Neural progenitor cell (in vitro differentiated cells): Measurements from ENCODE around the gene ANXA2R. TPM values are rescaled to one million over a fixed set of nuclear protein-coding genes. Genes with fewer than 3 reads are reported as not detected.

Source experiments
- DNase-seq: peaks from one replicate; pipeline ENCODE4 v3.0.0-alpha.2; 2016; ENCODE audit warnings: low spot score
- H2AFZ ChIP-seq: fragments of 200-600 bp; sonication (generic); replicated peaks from 2 replicates; pipeline ENCODE4 v1.6.1; 2016; ENCODE audit warnings: antibody characterized with exemption
- H3F3A ChIP-seq: fragments of 200-600 bp; sonication (generic); 2 replicates; pipeline ENCODE4 v1.6.1; 2016; ENCODE audit warnings: antibody characterized with exemption, low read depth
- H3K27ac ChIP-seq: fragments of 200-600 bp; sonication (generic); 2 replicates; pipeline ENCODE4 v1.5.1; 2016; ENCODE audit warnings: mild to moderate bottlenecking
- H3K27me3 ChIP-seq: fragments of 200-600 bp; sonication (generic); 2 replicates; pipeline ENCODE4 v1.6.1; 2016; ENCODE audit warnings: mild to moderate bottlenecking, moderate library complexity
- H3K36me3 ChIP-seq: fragments of 200-600 bp; sonication (generic); 2 replicates; pipeline ENCODE4 v1.5.1; 2016
- H3K4me1 ChIP-seq: fragments of 200-600 bp; sonication (generic); 2 replicates; pipeline ENCODE4 v1.6.1; 2016; ENCODE audit warnings: mixed run types
- H3K4me2 ChIP-seq: fragments of 200-600 bp; sonication (generic); 2 replicates; pipeline ENCODE4 v1.6.1; 2016
- H3K4me3 ChIP-seq: fragments of 200-600 bp; sonication (generic); 2 replicates; pipeline ENCODE4 v1.5.1; 2016
- H3K79me2 ChIP-seq: fragments of 200-600 bp; sonication (generic); 2 replicates; pipeline ENCODE4 v1.6.1; 2016; ENCODE audit warnings: low read depth
- H3K9ac ChIP-seq: fragments of 200-600 bp; sonication (generic); 2 replicates; pipeline ENCODE4 v1.6.1; 2016
- H3K9me3 ChIP-seq: fragments of 200-600 bp; sonication (generic); 2 replicates; pipeline ENCODE4 v1.5.1; 2016; ENCODE audit warnings: low read depth
- H4K20me1 ChIP-seq: fragments of 200-600 bp; sonication (generic); 2 replicates; pipeline ENCODE4 v1.6.1; 2016; ENCODE audit warnings: low read depth
- H3K27ac Mint-ChIP-seq: 3 replicates; pipeline ENCODE4 v1.8.0; 2021; ENCODE audit warnings: mixed read lengths
- H3K27me3 Mint-ChIP-seq: 2 replicates; pipeline ENCODE4 v1.8.0; 2022; ENCODE audit warnings: low read depth, mild to moderate bottlenecking, inconsistent platforms, moderate library complexity, mixed read lengths; ENCODE audit not compliant: insufficient read depth
- H3K36me3 Mint-ChIP-seq: 3 replicates; pipeline ENCODE4 v1.8.0; 2021; ENCODE audit warnings: mixed read lengths
- H3K4me1 Mint-ChIP-seq: 3 replicates; pipeline ENCODE4 v1.8.0; 2021; ENCODE audit warnings: mixed read lengths
- H3K4me3 Mint-ChIP-seq: 3 replicates; pipeline ENCODE4 v1.8.0; 2021; ENCODE audit warnings: mild to moderate bottlenecking, moderate library complexity, mixed read lengths
- H3K9me3 Mint-ChIP-seq: 3 replicates; pipeline ENCODE4 v1.8.0; 2020; ENCODE audit warnings: mixed read lengths
- CTCF ChIP-seq: fragments of 200-600 bp; sonication (generic); IDR thresholded peaks from 2 replicates; pipeline ENCODE4 v1.5.1; 2017; ENCODE audit warnings: antibody characterized with exemption, mild to moderate bottlenecking
- EZH2 ChIP-seq: fragments of 200-600 bp; sonication (generic); IDR thresholded peaks from 2 replicates; pipeline ENCODE4 v1.6.1; 2017; ENCODE audit warnings: antibody characterized with exemption, mild to moderate bottlenecking, moderate library complexity
- EZH2phosphoT487 ChIP-seq: fragments of 200-600 bp; sonication (generic); IDR thresholded peaks from 2 replicates; pipeline ENCODE4 v1.6.1; 2017; ENCODE audit warnings: antibody characterized with exemption
- total RNA-seq: library from RNA; depleted of rRNA; stranded (reverse); fragments of >200 nt; gene quantifications from 2 replicates; pipeline ENCODE4 v1.2.3, GENCODE V29; 2015; ENCODE audit warnings: low replicate concordance

ANXA2R gene
- total RNA-seq, 1 donor from 2014 or later = 0.17 TPM

DNA sequence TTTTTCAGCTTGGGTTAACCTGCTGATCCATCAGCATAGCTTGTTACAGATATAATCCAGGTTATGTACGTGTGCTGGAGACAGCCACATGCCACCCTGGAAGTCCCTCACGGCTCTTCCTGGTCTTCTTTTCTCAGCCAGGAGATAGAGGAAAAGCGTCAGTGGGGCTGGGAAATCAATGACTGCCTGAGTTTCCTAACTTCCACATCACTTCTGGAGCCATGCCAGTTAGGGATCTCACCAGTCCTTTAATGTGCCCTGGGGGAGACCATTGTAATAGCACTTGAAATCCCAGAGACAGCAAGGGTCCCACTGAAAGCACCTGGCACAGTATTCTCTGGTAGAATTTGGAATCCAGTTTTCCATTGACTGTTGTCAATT, 29.2 kb downstream of the ANXA2R start:
- no peak for TF ChIP-seq EZH2
- TF ChIP-seq CTCF = no peak
- peaks cover 88% of the 10 kb centered on the region for H3K27me3 ChIP-seq
- no peaks in the 10 kb centered on the region for H4K20me1 ChIP-seq
- H3F3A ChIP-seq = peaks cover 23% of the 10 kb centered on the region
- Mint-ChIP-seq H3K4me1 (peaks cover 7% of the 10 kb centered on the region), H3K36me3 (no peaks in the 10 kb centered on the region), H3K9me3 (no peaks in the 10 kb centered on the region), H3K4me3 (no peak overlapping the region), H3K27me3 (peaks cover 63% of the 10 kb centered on the region), H3K27ac (no peak overlapping the region)
- H3K79me2 ChIP-seq = no peaks in the 10 kb centered on the region
- H3K4me2 ChIP-seq = no peak overlapping the region
- H3K36me3 ChIP-seq = no peaks in the 10 kb centered on the region
- H3K27ac ChIP-seq = no peak overlapping the region
- H3K4me3 ChIP-seq = no peak overlapping the region
- H3K9me3 ChIP-seq = no peaks in the 10 kb centered on the region
- no peak overlapping the region for H3K9ac ChIP-seq
- no peaks in the 10 kb centered on the region for H3K4me1 ChIP-seq
- DNase-seq = no peak
- no peak overlapping the region for H2AFZ ChIP-seq

GRCh38 chr5:43008363-43009153, 31.6 kb downstream of the ANXA2R start:
- H3K4me1 Mint-ChIP-seq = peaks cover 7% of the 10 kb centered on the region
- H3K4me3 Mint-ChIP-seq = peak overlapping the region; percentile 91
- Histone ChIP-seq H3K79me2 (no peaks in the 10 kb centered on the region), H3K36me3 (no peaks in the 10 kb centered on the region), H3K9ac (no peak overlapping the region), H3K27me3 (peaks cover 88% of the 10 kb centered on the region), H2AFZ (peak overlapping the region; percentile 91), H3K4me1 (no peaks in the 10 kb centered on the region), H3K4me2 (peak overlapping the region; percentile 65), H3F3A (peaks cover 23% of the 10 kb centered on the region), H4K20me1 (no peaks in the 10 kb centered on the region), H3K4me3 (peak overlapping the region; percentile 41), H3K27ac (no peak overlapping the region), H3K9me3 (no peaks in the 10 kb centered on the region)
- peaks cover 75% of the 10 kb centered on the region for H3K27me3 Mint-ChIP-seq
- no peaks in the 10 kb centered on the region for H3K9me3 Mint-ChIP-seq
- DNase-seq = peak; percentile 93
- H3K27ac Mint-ChIP-seq = peak overlapping the region; percentile 89
- TF ChIP-seq EZH2phosphoT487 = no peak
- peak; percentile 13 for TF ChIP-seq CTCF
- peak; percentile 38 for TF ChIP-seq EZH2
- no peaks in the 10 kb centered on the region for H3K36me3 Mint-ChIP-seq

- TF ChIP-seq EZH2 = peak; percentile 12
- TF ChIP-seq EZH2phosphoT487 = no peak
- no peaks in the 10 kb centered on the region for H3K9me3 ChIP-seq
- no peaks in the 10 kb centered on the region for H3K9me3 Mint-ChIP-seq
- peaks cover 90% of the 10 kb centered on the region for H3K27me3 ChIP-seq
- H3K4me3 Mint-ChIP-seq = peak overlapping the region; percentile 91
- no peaks in the 10 kb centered on the region for H3K36me3 Mint-ChIP-seq
- no peaks in the 10 kb centered on the region for H3K36me3 ChIP-seq
- H3K4me1 ChIP-seq = no peaks in the 10 kb centered on the region
- DNase-seq = peak; percentile 85
- H2AFZ ChIP-seq = peak overlapping the region; percentile 91
- no peaks in the 10 kb centered on the region for H3K79me2 ChIP-seq
- H3F3A ChIP-seq = peaks cover 23% of the 10 kb centered on the region
- H3K4me3 ChIP-seq = peak overlapping the region; percentile 41
- H3K4me1 Mint-ChIP-seq = peaks cover 7% of the 10 kb centered on the region
- H3K27ac ChIP-seq = no peak overlapping the region
- peak overlapping the region; percentile 65 for H3K4me2 ChIP-seq
- H3K27me3 Mint-ChIP-seq = peaks cover 79% of the 10 kb centered on the region
- H4K20me1 ChIP-seq = no peaks in the 10 kb centered on the region
- H3K27ac Mint-ChIP-seq = peak overlapping the region; percentile 89
- H3K9ac ChIP-seq = no peak overlapping the region
Measured at GRCh38 chr5:43007911-43008362, 32.2 kb downstream of the ANXA2R start.
